Astrocyte (in vitro differentiated cells and primary cell): ENCODE results near the gene NME7. TPM values are rescaled to one million over a fixed set of nuclear protein-coding genes. Genes with fewer than 3 reads are reported as not detected.

ENCODE experiments used
- DNase-seq: peaks from one replicate; pipeline ENCODE4 v3.0.0-alpha.2; 2010; ENCODE audit warnings: low read depth
- FAIRE-seq: peaks from 2 replicates; lab custom pipeline; 2011; peaks lifted over from hg19 to GRCh38; lab: Jason Lieb, UNC
- H2AFZ ChIP-seq: 2 replicates; pipeline ENCODE4 v1.6.0; 2012; ENCODE audit warnings: low read depth, low read length, inconsistent platforms
- H3K27ac ChIP-seq: 2 replicates; pipeline ENCODE4 v1.5.1; 2011; ENCODE audit warnings: low read depth, low read length, inconsistent platforms
- H3K27me3 ChIP-seq: 2 replicates; pipeline ENCODE4 v1.6.0; 2011; ENCODE audit warnings: low read length, inconsistent platforms; ENCODE audit not compliant: insufficient read depth
- H3K36me3 ChIP-seq: 2 replicates; pipeline ENCODE4 v1.5.1; 2011; ENCODE audit warnings: low read length, inconsistent platforms; ENCODE audit not compliant: insufficient read depth
- H3K4me1 ChIP-seq: 2 replicates; pipeline ENCODE4 v1.5.1; 2011; ENCODE audit warnings: low read length, inconsistent platforms; ENCODE audit not compliant: insufficient read depth
- H3K4me2 ChIP-seq: 2 replicates; pipeline ENCODE4 v1.6.0; 2012; ENCODE audit warnings: low read length, inconsistent platforms
- H3K4me3 ChIP-seq: 2 replicates; pipeline ENCODE4 v1.5.1; 2011; ENCODE audit warnings: low read depth, mild to moderate bottlenecking, low read length, inconsistent platforms; ENCODE audit not compliant: insufficient read depth
- H3K79me2 ChIP-seq: 2 replicates; pipeline ENCODE4 v1.6.0; 2012; ENCODE audit warnings: mild to moderate bottlenecking, low read length, inconsistent platforms; ENCODE audit not compliant: insufficient read depth
- H3K9ac ChIP-seq: 2 replicates; pipeline ENCODE4 v1.6.0; 2012; ENCODE audit warnings: mild to moderate bottlenecking, low read length, inconsistent platforms
- H3K9me3 ChIP-seq: 2 replicates; pipeline ENCODE4 v1.5.1; 2012; ENCODE audit warnings: low read depth, mild to moderate bottlenecking, low read length, inconsistent platforms; ENCODE audit not compliant: insufficient read depth
- H4K20me1 ChIP-seq: 2 replicates; pipeline ENCODE4 v1.6.0; 2012; ENCODE audit warnings: low read length, inconsistent platforms; ENCODE audit not compliant: insufficient read depth
- H3K27ac Mint-ChIP-seq: one replicate; pipeline ENCODE4 v1.8.0; 2021; ENCODE audit warnings: mild to moderate bottlenecking, mixed read lengths; ENCODE audit not compliant: unreplicated experiment
- H3K27me3 Mint-ChIP-seq: one replicate; pipeline ENCODE4 v1.8.0; 2021; ENCODE audit warnings: low read depth, mixed read lengths; ENCODE audit not compliant: unreplicated experiment
- H3K36me3 Mint-ChIP-seq: one replicate; pipeline ENCODE4 v1.8.0; 2021; ENCODE audit warnings: low read depth, mixed read lengths; ENCODE audit not compliant: unreplicated experiment
- H3K4me1 Mint-ChIP-seq: one replicate; pipeline ENCODE4 v1.8.0; 2021; ENCODE audit warnings: low read depth, mixed read lengths; ENCODE audit not compliant: unreplicated experiment
- H3K4me3 Mint-ChIP-seq: one replicate; pipeline ENCODE4 v1.8.0; 2021; ENCODE audit warnings: mild to moderate bottlenecking, moderate library complexity, mixed read lengths; ENCODE audit not compliant: unreplicated experiment
- H3K9me3 Mint-ChIP-seq: one replicate; pipeline ENCODE4 v1.8.0; 2021; ENCODE audit warnings: mild to moderate bottlenecking, mixed read lengths; ENCODE audit not compliant: unreplicated experiment
- EZH2 ChIP-seq: IDR thresholded peaks from 2 replicates; pipeline ENCODE4 v1.6.1; 2012; ENCODE audit warnings: mild to moderate bottlenecking, low read length, inconsistent platforms; ENCODE audit not compliant: insufficient read depth
- total RNA-seq: library from RNA; stranded (reverse); gene quantifications from 2 replicates; pipeline ENCODE4 v1.2.1, GENCODE V29; 2021
- TF ChIP-seq, protein P1 (sequence below): IDR thresholded peaks from 2 replicates; pipeline ENCODE4 v1.5.1; 2011; ENCODE audit warnings: low read depth, mild to moderate bottlenecking, inconsistent platforms, low read length, moderate library complexity; ENCODE audit not compliant: insufficient read depth

The NME7 gene
- total RNA-seq, 1 donor from 2014 or later: 21.2 TPM

DNA sequence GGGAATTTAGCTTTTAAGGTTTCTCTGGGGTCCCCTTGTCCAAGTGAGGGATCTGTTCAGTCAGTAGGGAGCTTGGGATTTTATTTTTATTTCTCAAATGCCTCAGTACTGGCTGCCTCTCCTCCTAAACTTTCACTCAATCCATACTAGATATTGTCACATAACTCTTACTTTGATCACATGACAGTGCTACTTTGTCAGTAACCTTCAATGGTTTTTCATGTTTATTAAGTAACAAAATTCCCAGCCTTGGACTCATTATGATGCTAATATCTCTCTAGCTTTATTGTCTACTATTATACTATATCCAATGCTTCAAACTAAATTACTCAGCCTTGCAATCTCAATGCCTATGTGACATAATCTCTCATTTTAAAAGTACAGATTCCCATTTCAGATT is 163.4 kb downstream of the NME7 start:
- Mint-ChIP-seq H3K4me1 (peaks cover 12% of the 10 kb centered on the region), H3K27me3 (no peaks in the 10 kb centered on the region), H3K4me3 (no peak overlapping the region), H3K9me3 (peaks cover 4% of the 10 kb centered on the region), H3K36me3 (no peaks in the 10 kb centered on the region), H3K27ac (no peak overlapping the region)
- no peaks in the 10 kb centered on the region for H4K20me1 ChIP-seq
- H2AFZ ChIP-seq: no peak overlapping the region
- no peaks in the 10 kb centered on the region for H3K79me2 ChIP-seq
- H3K4me2 ChIP-seq: no peak overlapping the region
- H3K27me3 ChIP-seq: no peaks in the 10 kb centered on the region
- H3K4me1 ChIP-seq: peaks cover 11% of the 10 kb centered on the region
- H3K27ac ChIP-seq: no peak overlapping the region
- DNase-seq (no peak), FAIRE-seq (no peak)
- TF ChIP-seq EZH2: no peak
- TF ChIP-seq, protein P1, sequence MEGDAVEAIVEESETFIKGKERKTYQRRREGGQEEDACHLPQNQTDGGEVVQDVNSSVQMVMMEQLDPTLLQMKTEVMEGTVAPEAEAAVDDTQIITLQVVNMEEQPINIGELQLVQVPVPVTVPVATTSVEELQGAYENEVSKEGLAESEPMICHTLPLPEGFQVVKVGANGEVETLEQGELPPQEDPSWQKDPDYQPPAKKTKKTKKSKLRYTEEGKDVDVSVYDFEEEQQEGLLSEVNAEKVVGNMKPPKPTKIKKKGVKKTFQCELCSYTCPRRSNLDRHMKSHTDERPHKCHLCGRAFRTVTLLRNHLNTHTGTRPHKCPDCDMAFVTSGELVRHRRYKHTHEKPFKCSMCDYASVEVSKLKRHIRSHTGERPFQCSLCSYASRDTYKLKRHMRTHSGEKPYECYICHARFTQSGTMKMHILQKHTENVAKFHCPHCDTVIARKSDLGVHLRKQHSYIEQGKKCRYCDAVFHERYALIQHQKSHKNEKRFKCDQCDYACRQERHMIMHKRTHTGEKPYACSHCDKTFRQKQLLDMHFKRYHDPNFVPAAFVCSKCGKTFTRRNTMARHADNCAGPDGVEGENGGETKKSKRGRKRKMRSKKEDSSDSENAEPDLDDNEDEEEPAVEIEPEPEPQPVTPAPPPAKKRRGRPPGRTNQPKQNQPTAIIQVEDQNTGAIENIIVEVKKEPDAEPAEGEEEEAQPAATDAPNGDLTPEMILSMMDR: no peak
- H3K9ac ChIP-seq: no peak overlapping the region
- no peak overlapping the region for H3K4me3 ChIP-seq
- H3K9me3 ChIP-seq: no peaks in the 10 kb centered on the region
- no peaks in the 10 kb centered on the region for H3K36me3 ChIP-seq

DNA sequence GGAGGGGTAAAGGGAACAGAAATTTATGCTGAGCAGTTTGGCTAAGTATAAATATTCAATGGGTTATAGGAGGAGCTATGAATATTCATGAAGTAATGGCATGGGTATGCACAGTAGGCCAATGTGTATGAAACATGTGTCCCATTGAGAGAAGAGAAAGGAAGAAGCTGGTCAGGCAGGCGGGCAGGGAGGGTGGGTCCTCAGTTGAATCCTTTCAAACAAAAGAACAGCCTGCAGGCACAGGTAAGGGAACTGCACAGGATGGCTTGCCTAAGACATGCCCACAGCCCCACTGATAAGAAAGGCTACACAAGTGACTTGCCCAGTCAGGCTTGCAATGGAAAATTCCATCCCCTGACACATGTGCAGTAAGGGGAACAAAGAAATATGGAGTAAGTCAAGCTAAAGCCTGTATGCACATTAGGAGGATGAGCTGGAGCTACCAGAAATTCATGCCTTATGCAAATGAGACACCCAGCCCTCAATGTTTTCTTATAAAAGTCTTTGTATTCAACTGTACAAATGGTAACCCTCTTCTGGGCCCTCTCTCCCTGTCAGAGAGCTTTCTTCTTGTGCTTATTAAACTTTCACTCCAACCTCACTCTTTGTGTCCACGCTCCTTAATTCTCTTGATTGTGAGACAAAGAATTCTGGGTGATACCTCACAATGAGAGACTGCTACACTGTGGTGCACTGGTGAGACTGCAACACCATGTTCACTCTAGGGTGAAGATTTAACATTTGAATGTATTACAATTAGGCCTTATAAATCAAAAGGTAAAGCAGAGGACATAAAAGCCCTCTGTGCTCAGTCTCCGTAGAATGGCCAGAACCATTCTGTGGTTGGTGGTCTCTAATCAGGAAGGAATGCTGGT is 164.6 kb downstream of the NME7 start:
- Histone ChIP-seq H4K20me1 (no peaks in the 10 kb centered on the region), H3K36me3 (no peaks in the 10 kb centered on the region), H3K79me2 (no peaks in the 10 kb centered on the region), H3K9me3 (no peaks in the 10 kb centered on the region), H3K9ac (no peak overlapping the region), H3K27me3 (no peaks in the 10 kb centered on the region), H2AFZ (no peak overlapping the region), H3K4me2 (no peak overlapping the region), H3K4me1 (peaks cover 11% of the 10 kb centered on the region), H3K4me3 (no peak overlapping the region), H3K27ac (no peak overlapping the region)
- peaks cover 12% of the 10 kb centered on the region for H3K4me1 Mint-ChIP-seq
- H3K27me3 Mint-ChIP-seq: no peaks in the 10 kb centered on the region
- DNase-seq (no peak), FAIRE-seq (no peak)
- peaks cover 4% of the 10 kb centered on the region for H3K9me3 Mint-ChIP-seq
- H3K27ac Mint-ChIP-seq: no peak overlapping the region
- no peak overlapping the region for H3K4me3 Mint-ChIP-seq
- no peak for TF ChIP-seq EZH2
- TF ChIP-seq, protein P1: no peak
- H3K36me3 Mint-ChIP-seq: no peaks in the 10 kb centered on the region
